Kidney tubule cell (primary cell): ENCODE data around the gene ITPR1.
"Not testable (repeated sequence)": the region's sequence is repeated elsewhere in the genome, so short reads cannot be mapped to it uniquely, and the experiment has no call there.

Source experiments
- DNase-seq: peaks from one replicate; pipeline ENCODE4 v3.0.0-alpha.2; 2018; ENCODE audit warnings: low spot score

ITPR1 gene

GRCh38 chr3:4596612-4597011 is 103.5 kb downstream of the ITPR1 start:
- no peak for DNase-seq

- DNase-seq, result no peak
Measured at GRCh38 chr3:4597208-4597985, 104.2 kb downstream of the ITPR1 start.

GRCh38 chr3:4598232-4598631 is 105.1 kb downstream of the ITPR1 start:
- not testable (repeated sequence) for DNase-seq

GRCh38 chr3:4599612-4600011 is 106.5 kb downstream of the ITPR1 start:
- no peak for DNase-seq

GRCh38 chr3:4600493-4600892 is 107.3 kb downstream of the ITPR1 start:
- no peak for DNase-seq

GRCh38 chr3:4601892-4602291 is 108.7 kb downstream of the ITPR1 start:
- no peak for DNase-seq

GRCh38 chr3:4604693-4605092 is 111.5 kb downstream of the ITPR1 start:
- DNase-seq, result no peak

GRCh38 chr3:4606911-4607310 is 113.8 kb downstream of the ITPR1 start:
- DNase-seq, result peak; percentile 44

GRCh38 chr3:4613366-4613765 is 120.2 kb downstream of the ITPR1 start:
- no peak for DNase-seq

- DNase-seq, result no peak
Measured at GRCh38 chr3:4614070-4614469, 120.9 kb downstream of the ITPR1 start.

- no peak for DNase-seq
Measured at GRCh38 chr3:4614927-4615326, 121.8 kb downstream of the ITPR1 start.

GRCh38 chr3:4615750-4616149 is 122.6 kb downstream of the ITPR1 start:
- DNase-seq, result no peak

GRCh38 chr3:4623421-4623999 is 130.4 kb downstream of the ITPR1 start:
- DNase-seq, result no peak

- no peak for DNase-seq
Measured at GRCh38 chr3:4627651-4628375, 134.7 kb downstream of the ITPR1 start.

GRCh38 chr3:4629095-4630007 is 136.2 kb downstream of the ITPR1 start:
- no peak for DNase-seq

- peak; percentile 63 for DNase-seq
Measured at GRCh38 chr3:4633078-4634004, 140.2 kb downstream of the ITPR1 start.

- DNase-seq, result no peak
Measured at GRCh38 chr3:4634894-4635293, 141.7 kb downstream of the ITPR1 start.

GRCh38 chr3:4637265-4637664 is 144.1 kb downstream of the ITPR1 start:
- no peak for DNase-seq

GRCh38 chr3:4641863-4642563 is 148.9 kb downstream of the ITPR1 start:
- no peak for DNase-seq

- DNase-seq, result no peak
Measured at GRCh38 chr3:4642611-4643010, 149.5 kb downstream of the ITPR1 start.
